ENCODE data around the gene SETD7.

DNA sequence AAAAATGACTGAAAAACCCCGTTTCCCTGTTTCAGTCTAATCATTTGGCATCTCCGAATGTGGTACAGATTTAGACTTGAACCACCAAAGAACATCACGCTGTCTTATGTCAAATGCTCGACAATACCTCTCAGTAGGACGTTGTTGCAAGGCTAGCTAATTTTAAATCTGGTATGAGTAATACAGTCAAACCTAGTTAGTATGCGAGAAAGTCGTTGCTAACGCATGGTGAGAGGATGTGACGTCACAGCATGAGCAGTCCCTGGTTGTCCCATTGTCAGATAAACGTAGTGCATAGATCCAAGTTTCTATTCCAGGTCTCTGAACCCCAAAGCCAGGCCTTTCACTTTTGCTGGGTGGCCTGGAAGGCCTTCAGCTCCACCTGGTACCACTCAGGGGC is 44.7 kb downstream of the SETD7 start:
- TF ChIP-seq, protein P1, sequence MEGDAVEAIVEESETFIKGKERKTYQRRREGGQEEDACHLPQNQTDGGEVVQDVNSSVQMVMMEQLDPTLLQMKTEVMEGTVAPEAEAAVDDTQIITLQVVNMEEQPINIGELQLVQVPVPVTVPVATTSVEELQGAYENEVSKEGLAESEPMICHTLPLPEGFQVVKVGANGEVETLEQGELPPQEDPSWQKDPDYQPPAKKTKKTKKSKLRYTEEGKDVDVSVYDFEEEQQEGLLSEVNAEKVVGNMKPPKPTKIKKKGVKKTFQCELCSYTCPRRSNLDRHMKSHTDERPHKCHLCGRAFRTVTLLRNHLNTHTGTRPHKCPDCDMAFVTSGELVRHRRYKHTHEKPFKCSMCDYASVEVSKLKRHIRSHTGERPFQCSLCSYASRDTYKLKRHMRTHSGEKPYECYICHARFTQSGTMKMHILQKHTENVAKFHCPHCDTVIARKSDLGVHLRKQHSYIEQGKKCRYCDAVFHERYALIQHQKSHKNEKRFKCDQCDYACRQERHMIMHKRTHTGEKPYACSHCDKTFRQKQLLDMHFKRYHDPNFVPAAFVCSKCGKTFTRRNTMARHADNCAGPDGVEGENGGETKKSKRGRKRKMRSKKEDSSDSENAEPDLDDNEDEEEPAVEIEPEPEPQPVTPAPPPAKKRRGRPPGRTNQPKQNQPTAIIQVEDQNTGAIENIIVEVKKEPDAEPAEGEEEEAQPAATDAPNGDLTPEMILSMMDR (conservative IDR thresholded peaks at IDR 0.05): no peak
- TF ChIP-seq ZFX (IDR thresholded peaks at IDR 0.05): no peak

Measured in C4-2B (cell line).